Neutrophil (primary cell): Measurements from ENCODE around the gene PPM1F.

Experiments
- H3K27ac ChIP-seq: fragments of 200-600 bp; sonication (generic); 2 replicates; pipeline ENCODE4 v1.5.1; 2016; ENCODE audit warnings: mild to moderate bottlenecking, moderate library complexity
- H3K27me3 ChIP-seq: fragments of 200-600 bp; sonication (generic); 2 replicates; pipeline ENCODE4 v1.6.0; 2016; ENCODE audit warnings: mild to moderate bottlenecking
- H3K36me3 ChIP-seq: fragments of 200-600 bp; sonication (generic); 2 replicates; pipeline ENCODE4 v1.5.1; 2017
- H3K4me1 ChIP-seq, 2 experiments: fragments of 200-600 bp in 1 of 2; sonication (generic) in 1 of 2; 1 replicate in 1 of 2; 2 replicates in 1 of 2; pipeline versions ENCODE4 v1.5.1 to v1.6.1; 2013 to 2016; ENCODE audit warnings: low read depth in 1 of 2, low read length in 1 of 2, mild to moderate bottlenecking in 1 of 2, moderate library complexity in 1 of 2; ENCODE audit not compliant: control insufficient read depth in 1 of 2, insufficient read depth in 1 of 2
- H3K4me3 ChIP-seq, 2 experiments: fragments of 200-600 bp in 1 of 2; sonication (generic) in 1 of 2; 1 replicate in 1 of 2; 2 replicates in 1 of 2; pipeline ENCODE4 v1.5.1; 2013 to 2016; ENCODE audit warnings: low read depth in 1 of 2, low read length in 1 of 2, mild to moderate bottlenecking in 1 of 2, moderate library complexity in 1 of 2
- H3K9me3 ChIP-seq: fragments of 200-600 bp; sonication (generic); 2 replicates; pipeline ENCODE4 v1.5.1; 2016
- CTCF ChIP-seq: fragments of 200-600 bp; sonication (generic); IDR thresholded peaks from 2 replicates; pipeline ENCODE4 v1.5.1; 2016; ENCODE audit warnings: antibody characterized with exemption

Gene PPM1F

GRCh38 chr22:21989049-21989448 is 36.4 kb upstream of the PPM1F start:
- H3K27me3 ChIP-seq = no peaks in the 10 kb centered on the region
- no peaks in the 10 kb centered on the region for H3K9me3 ChIP-seq
- H3K4me3 ChIP-seq = no peak overlapping the region
- H3K36me3 ChIP-seq = no peaks in the 10 kb centered on the region
- no peak for TF ChIP-seq CTCF
- no peaks in the 10 kb centered on the region for H3K4me1 ChIP-seq
- H3K27ac ChIP-seq = no peak overlapping the region

GRCh38 chr22:21985214-21985613 is 32.6 kb upstream of the PPM1F start:
- Histone ChIP-seq H3K36me3 (no peaks in the 10 kb centered on the region), H3K27ac (no peak overlapping the region), H3K9me3 (no peaks in the 10 kb centered on the region), H3K4me3 (no peak overlapping the region), H3K27me3 (no peaks in the 10 kb centered on the region), H3K4me1 (peaks cover 10 to 16% of the 10 kb centered on the region in 2 experiments)
- TF ChIP-seq CTCF = no peak

DNA sequence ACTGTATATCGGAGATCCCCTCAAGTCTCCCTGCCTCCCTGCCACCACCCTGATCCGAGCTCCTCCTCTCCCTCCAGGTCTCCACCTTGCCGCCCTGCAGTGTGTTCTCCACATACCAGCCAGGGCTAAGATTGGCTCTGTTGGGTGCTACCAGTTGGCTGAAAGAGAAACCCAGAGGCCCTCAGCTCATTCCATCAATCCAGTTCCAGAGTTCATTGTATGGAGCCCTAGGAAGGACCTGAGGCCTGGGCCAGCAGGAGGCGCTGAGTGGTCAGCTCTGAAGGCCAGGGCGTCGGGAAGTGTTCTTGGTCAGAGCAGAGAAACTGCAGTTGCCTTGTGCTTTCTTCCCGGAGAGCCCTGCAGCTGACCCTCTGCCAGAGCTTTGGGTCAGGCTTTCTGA is 32.1 kb upstream of the PPM1F start:
- Histone ChIP-seq H3K27me3 (no peaks in the 10 kb centered on the region), H3K4me3 (no peak overlapping the region), H3K9me3 (no peaks in the 10 kb centered on the region), H3K36me3 (no peaks in the 10 kb centered on the region), H3K27ac (no peak overlapping the region), H3K4me1 (peaks cover 10 to 16% of the 10 kb centered on the region in 2 experiments)
- TF ChIP-seq CTCF = no peak

DNA sequence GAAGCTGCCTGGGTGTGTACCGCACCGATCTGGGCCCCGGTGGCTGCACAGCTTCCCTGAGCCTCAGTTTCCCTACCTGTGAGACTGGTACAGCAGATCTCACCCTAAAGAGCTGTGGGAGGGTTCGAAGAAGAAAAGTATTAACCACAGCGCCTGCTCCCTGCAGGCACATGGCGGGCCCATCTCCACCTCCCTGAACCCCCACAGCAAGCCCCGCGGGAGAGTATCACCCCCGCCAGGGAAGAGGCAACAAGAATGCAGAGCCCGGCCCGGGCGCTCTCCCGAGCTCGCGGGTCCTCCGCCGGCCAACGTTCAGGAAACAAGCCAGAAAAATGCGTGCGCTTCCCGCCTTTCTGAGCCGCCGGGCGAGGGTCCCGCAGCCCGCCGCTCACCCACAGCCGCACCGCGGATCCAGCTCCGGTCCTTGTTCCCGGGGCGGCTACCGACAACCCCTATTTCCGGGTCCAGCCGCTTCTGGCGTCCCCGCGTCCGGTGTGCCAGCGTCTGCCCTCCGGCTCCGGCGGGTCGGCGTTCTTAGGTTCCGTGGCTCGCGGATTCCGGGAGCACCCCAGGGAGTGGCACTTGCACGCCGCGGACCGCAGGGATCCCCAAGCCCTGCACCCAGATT is 29.8 kb upstream of the PPM1F start, which contains the start of gene TOP3B:
TSS of gene TOP3B (minus strand) at position 450 of the 628 bp plus-strand sequence. CDS start 7,078 bp downstream, outside the sequence.
- Histone ChIP-seq H3K9me3 (no peaks in the 10 kb centered on the region), H3K4me1 (peaks cover 10 to 16% of the 10 kb centered on the region in 2 experiments), H3K27ac (peak within 1 kb of the TSS; percentile 51), H3K4me3 (peak within 1 kb of the TSS; percentile 63 to 72), H3K36me3 (peaks cover 7% of the 10 kb centered on the region), H3K27me3 (no peaks in the 10 kb centered on the region)
- TF ChIP-seq CTCF = no peak

DNA sequence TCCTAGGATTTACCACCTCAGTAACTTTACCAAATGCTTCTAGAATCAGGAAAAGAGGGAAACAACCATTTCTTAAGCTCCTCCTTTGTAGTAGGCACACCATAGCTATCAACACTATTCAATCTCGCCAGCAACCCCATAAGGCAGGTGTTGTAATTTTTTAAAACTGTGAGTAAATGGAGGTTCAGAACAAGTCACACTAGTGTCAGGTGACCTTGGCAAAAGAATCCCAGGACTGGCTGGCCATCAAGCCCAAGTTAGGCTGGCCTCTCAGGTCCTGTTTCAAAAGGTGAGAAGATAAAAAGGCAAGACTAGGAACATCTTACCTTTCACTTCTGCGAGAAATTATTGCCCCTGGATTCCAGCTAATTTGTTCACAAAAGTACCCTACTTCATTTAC is 29.2 kb upstream of the PPM1F start:
- no peak for TF ChIP-seq CTCF
- peak overlapping the region; percentile 63 to 72 for H3K4me3 ChIP-seq
- no peak overlapping the region for H3K27ac ChIP-seq
- H3K36me3 ChIP-seq = peaks cover 7% of the 10 kb centered on the region
- H3K9me3 ChIP-seq = no peaks in the 10 kb centered on the region
- H3K4me1 ChIP-seq = peaks cover 10 to 16% of the 10 kb centered on the region in 2 experiments
- H3K27me3 ChIP-seq = no peaks in the 10 kb centered on the region
